Articular chondrocyte of knee joint (primary cell): Measurements from ENCODE around the gene CFAP97D2. TPM values are rescaled to one million over a fixed set of nuclear protein-coding genes. Genes with fewer than 3 reads are reported as not detected.

Experiments
- small RNA-seq: library from RNA; depleted of rRNA; stranded (forward); fragments of <200 nt; gene quantifications from one replicate; pipeline ENCODE3, GENCODE V24; 2012
- total RNA-seq: library from RNA; depleted of rRNA; stranded (reverse); fragments of >200 nt; gene quantifications from 2 replicates; pipeline ENCODE4 v1.2.3, GENCODE V29; 2012

The CFAP97D2 gene
- total RNA-seq, result not detected in 2 replicates

DNA sequence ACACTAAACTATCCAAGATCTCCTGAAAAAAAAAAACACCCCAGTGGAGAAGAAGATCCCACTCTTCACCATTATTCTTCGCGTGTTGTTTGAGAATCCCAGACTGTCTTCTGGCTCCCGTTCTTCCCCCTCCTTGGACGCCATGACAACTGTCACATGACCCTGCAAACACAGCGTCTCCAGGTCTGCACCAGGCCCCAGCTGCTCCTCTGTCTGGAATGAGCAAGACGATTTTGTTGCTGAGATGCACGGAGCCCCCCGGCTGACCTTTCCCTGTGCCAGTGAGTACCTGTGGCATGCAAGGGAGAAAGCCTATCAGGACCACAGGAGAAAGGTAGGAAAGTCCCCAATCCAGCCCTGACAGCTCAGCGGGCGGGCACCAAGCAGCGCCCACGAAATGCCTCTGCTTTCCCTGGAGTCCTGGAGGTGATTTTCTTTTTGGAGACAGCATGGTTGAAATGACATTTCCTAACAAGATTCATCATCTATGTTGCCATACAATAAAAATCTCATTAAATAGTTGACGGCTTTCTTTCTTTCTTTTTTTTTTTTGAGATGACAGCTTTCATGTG, at the start of gene CFAP97D2:
Gene CFAP97D2, plus strand, starts transcription at position 171 of the 572 bp plus-strand sequence. Its CDS starts 74 bp downstream, at position 245.

DNA sequence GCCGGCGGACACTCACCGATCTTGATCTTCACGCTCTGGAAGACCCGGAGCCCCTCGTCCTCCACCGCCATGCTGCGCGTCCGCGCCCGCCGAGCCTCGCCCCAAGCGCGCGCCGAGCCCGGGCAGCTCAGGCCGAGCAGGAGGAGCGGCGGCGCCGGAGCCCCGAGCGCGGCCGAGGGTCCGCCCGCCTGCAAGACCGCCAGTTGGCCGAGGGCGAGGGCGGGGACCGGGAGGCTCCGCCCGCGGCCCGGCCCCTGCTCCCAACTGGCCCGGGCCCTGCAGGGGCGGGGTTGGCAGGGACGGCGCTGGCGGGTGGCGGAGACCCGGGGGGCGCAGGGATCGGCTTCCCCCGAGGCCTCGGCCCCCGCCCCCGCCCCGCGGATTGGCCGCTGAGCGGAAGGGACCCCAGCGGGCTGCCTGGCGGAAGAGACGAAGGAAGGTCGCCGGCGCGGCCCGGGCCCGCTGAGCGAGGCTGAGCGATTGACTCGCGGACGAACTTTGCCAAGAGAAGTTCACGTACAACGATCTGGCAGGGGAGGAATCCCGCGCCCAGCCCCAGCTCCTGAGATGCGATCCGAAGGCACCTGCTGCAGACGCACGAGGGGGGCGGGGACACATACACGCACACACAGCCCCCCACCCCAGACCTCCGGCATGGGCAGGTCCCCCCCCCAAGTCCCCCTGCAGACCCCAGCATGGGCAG, 46.5 kb upstream of the CFAP97D2 start, which contains the start of gene RASA3:
Gene RASA3, minus strand, starts transcription at position 205 of the 703 bp plus-strand sequence. Its CDS starts 134 bp downstream, at position 71.

DNA sequence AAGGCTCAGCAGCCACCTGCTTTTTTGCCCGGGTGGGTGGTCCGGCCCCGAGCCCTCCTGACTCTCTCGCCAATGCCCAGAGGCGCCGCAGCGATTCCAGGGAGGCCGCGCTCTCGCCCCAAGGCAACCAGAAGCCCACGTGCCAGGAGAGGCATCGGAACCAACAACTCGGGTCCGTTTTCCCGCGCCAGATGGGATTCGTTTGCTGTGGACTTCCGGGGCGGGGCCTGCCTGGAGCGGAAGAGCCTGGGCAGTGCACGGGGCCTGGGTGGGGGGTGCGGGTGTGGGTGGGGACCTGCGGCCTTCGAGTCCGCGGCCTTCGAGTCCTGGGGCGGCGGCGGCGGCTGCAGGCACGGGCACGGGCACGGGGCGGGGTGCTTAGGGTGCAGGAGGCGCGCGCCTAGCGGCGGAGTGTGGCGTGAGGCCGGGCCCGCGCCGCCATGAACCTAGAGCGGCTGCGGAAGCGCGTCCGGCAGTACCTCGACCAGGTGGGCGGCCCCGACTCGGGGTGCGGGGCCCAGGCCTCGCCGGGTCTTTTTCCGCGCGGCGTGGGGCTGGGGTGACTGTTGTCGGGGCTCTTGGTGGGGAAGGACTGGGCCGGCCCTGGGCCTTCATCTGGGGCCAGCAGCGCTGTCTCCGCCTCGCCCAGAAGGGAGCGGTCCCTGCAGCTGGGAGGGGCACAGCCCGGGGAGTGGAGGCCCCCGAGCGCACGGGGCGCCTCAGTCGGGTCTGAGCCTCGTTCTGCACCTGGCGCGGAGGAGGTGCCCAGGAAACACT, 55.8 kb downstream of the CFAP97D2 start, which contains the start of gene CDC16:
Gene CDC16, plus strand, starts transcription at position 253 of the 777 bp plus-strand sequence. Its CDS starts 188 bp downstream, at position 441.

Small RNAs within 50 kb of the gene (small RNA-seq; reads per million reads assigned to genes)
- not detected for gene MIR548AR

Other genes with a start within 250 kb of the CFAP97D2 start
- gene C13orf46, start 205.2 kb upstream of the CFAP97D2 start, total RNA-seq, result 0.13 and 0.22 TPM in 2 replicates
- gene RASA3, start 46.6 kb upstream of the CFAP97D2 start, total RNA-seq, result 33.2 and 43.3 TPM in 2 replicates
- 104 and 113 TPM in 2 replicates for gene CDC16, start 55.6 kb downstream of the CFAP97D2 start, total RNA-seq
- 36.9 and 40.9 TPM in 2 replicates for gene UPF3A, start 102.3 kb downstream of the CFAP97D2 start, total RNA-seq
- 14.8 and 16.6 TPM in 2 replicates for gene CHAMP1, start 135.2 kb downstream of the CFAP97D2 start, total RNA-seq